ENCODE results near the gene IDH3G.
"Not testable (repeated sequence)": the region's sequence is repeated elsewhere in the genome, so short reads cannot be mapped to it uniquely, and the experiment has no call there.

Gene IDH3G

DNA sequence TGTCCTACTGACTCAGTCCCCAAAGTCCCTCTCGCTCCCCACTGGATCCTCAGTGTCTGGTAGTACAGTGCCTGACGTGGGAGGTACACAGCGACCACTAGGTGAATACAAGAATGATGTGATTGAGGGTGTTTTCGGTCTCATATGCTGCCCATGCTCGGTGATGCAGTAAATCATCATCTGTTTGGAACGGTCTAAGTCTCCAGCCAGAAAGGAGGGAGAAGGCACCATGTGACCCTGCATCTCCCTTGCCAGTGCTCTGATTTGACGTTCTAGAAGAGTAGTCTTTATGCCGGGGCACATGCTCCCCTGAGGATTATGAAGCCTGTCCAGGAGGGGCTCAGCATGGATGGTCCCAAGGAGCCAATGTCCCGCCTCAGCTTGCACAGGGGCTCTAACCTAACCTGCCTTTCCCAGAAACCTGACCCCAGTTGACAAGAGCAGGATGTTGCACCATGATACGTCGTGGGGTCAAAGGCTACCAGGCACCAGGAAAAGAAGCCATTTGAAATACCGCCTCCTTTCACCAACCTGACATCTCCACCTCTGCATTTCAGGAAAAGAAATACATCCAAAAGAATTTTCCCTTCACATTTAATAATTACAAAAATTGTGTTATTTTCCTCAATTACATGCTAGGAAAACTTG is 43.9 kb downstream of the IDH3G start:
- no peak overlapping the region for H3K9ac ChIP-seq (ENCODE audit: low read depth, low read length)
- no peaks in the 10 kb centered on the region for H3K4me1 ChIP-seq (ENCODE audit: control insufficient read depth, insufficient read depth, low read length)
- no peaks in the 10 kb centered on the region for H3K27me3 ChIP-seq (ENCODE audit: control insufficient read depth, insufficient read depth, low read length)
- H3K36me3 ChIP-seq (ENCODE audit: control insufficient read depth, insufficient read depth, low read length), result no peaks in the 10 kb centered on the region
- no peaks in the 10 kb centered on the region for H3K9me3 ChIP-seq (ENCODE audit: control insufficient read depth, insufficient read depth, low read length)
- no peak overlapping the region for H3K4me3 ChIP-seq (ENCODE audit: low read depth, low read length)

DNA sequence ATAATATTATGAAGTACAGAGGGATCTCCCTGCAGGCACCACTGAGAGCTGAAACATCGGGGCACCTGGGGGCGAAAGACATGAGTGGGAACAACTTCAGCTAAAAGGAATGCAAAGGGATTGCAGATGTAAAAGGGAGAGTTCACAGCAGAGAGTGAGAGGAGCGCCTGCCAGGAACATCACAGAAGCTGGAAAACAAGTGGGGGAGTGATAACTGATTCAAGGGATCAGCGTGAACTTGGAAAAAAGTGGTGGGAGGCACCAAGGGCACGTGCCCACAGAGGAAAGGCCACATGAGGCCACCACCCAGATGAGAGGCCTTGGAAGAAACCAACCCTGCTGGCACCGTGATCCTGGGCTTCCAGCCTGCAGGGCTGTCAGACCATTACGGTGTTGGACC is 45.2 kb downstream of the IDH3G start:
- H3K4me1 ChIP-seq (ENCODE audit: control insufficient read depth, insufficient read depth, low read length); H3K4me3 ChIP-seq (ENCODE audit: low read depth, low read length); H3K27me3 ChIP-seq (ENCODE audit: control insufficient read depth, insufficient read depth, low read length); H3K9me3 ChIP-seq (ENCODE audit: control insufficient read depth, insufficient read depth, low read length); H3K36me3 ChIP-seq (ENCODE audit: control insufficient read depth, insufficient read depth, low read length); H3K9ac ChIP-seq (ENCODE audit: low read depth, low read length): not testable (repeated sequence)

GRCh38 chrX:153746991-153747390 is 47.2 kb downstream of the IDH3G start:
- H3K36me3 ChIP-seq (ENCODE audit: control insufficient read depth, insufficient read depth, low read length); H3K9ac ChIP-seq (ENCODE audit: low read depth, low read length); H3K4me3 ChIP-seq (ENCODE audit: low read depth, low read length); H3K9me3 ChIP-seq (ENCODE audit: control insufficient read depth, insufficient read depth, low read length); H3K27me3 ChIP-seq (ENCODE audit: control insufficient read depth, insufficient read depth, low read length); H3K4me1 ChIP-seq (ENCODE audit: control insufficient read depth, insufficient read depth, low read length): not testable (repeated sequence)

GRCh38 chrX:153746359-153746758 is 47.8 kb downstream of the IDH3G start:
- H3K9me3 ChIP-seq (ENCODE audit: control insufficient read depth, insufficient read depth, low read length), result no peaks in the 10 kb centered on the region
- no peaks in the 10 kb centered on the region for H3K4me1 ChIP-seq (ENCODE audit: control insufficient read depth, insufficient read depth, low read length)
- no peak overlapping the region for H3K4me3 ChIP-seq (ENCODE audit: low read depth, low read length)
- no peaks in the 10 kb centered on the region for H3K36me3 ChIP-seq (ENCODE audit: control insufficient read depth, insufficient read depth, low read length)
- no peaks in the 10 kb centered on the region for H3K27me3 ChIP-seq (ENCODE audit: control insufficient read depth, insufficient read depth, low read length)
- H3K9ac ChIP-seq (ENCODE audit: low read depth, low read length), result no peak overlapping the region

DNA sequence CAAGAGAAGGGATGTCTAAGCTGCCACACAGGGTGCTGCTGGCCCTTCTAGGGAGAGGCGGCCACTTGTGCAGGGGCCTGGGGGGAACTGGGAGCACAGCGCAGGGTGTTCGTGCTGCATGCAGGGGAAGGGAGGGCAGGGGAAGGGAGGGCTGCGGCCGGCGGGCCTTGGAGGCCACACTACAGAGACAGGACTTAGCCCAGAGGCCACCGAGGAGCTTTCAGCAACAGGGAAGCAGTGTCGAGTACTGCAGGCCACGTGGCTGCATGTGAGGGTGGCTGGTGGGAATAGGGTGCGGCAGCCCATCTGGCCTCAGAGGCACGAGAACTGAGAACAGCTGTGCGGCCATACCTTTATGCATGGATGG is 49.1 kb downstream of the IDH3G start:
- not testable (repeated sequence) for H3K9ac ChIP-seq (ENCODE audit: low read depth, low read length); H3K36me3 ChIP-seq (ENCODE audit: control insufficient read depth, insufficient read depth, low read length); H3K4me1 ChIP-seq (ENCODE audit: control insufficient read depth, insufficient read depth, low read length); H3K4me3 ChIP-seq (ENCODE audit: low read depth, low read length); H3K9me3 ChIP-seq (ENCODE audit: control insufficient read depth, insufficient read depth, low read length); H3K27me3 ChIP-seq (ENCODE audit: control insufficient read depth, insufficient read depth, low read length)

- peak overlapping the region; percentile 46 for H3K4me3 ChIP-seq (ENCODE audit: low read depth, low read length)
- no peak overlapping the region for H3K9ac ChIP-seq (ENCODE audit: low read depth, low read length)
- H3K36me3 ChIP-seq (ENCODE audit: control insufficient read depth, insufficient read depth, low read length), result peaks cover 3% of the 10 kb centered on the region
- H3K9me3 ChIP-seq (ENCODE audit: control insufficient read depth, insufficient read depth, low read length), result no peaks in the 10 kb centered on the region
- H3K4me1 ChIP-seq (ENCODE audit: control insufficient read depth, insufficient read depth, low read length), result no peaks in the 10 kb centered on the region
- H3K27me3 ChIP-seq (ENCODE audit: control insufficient read depth, insufficient read depth, low read length), result no peaks in the 10 kb centered on the region
These were observed 49.7 kb downstream of the IDH3G start for GRCh38 chrX:153744210-153745066.

DNA sequence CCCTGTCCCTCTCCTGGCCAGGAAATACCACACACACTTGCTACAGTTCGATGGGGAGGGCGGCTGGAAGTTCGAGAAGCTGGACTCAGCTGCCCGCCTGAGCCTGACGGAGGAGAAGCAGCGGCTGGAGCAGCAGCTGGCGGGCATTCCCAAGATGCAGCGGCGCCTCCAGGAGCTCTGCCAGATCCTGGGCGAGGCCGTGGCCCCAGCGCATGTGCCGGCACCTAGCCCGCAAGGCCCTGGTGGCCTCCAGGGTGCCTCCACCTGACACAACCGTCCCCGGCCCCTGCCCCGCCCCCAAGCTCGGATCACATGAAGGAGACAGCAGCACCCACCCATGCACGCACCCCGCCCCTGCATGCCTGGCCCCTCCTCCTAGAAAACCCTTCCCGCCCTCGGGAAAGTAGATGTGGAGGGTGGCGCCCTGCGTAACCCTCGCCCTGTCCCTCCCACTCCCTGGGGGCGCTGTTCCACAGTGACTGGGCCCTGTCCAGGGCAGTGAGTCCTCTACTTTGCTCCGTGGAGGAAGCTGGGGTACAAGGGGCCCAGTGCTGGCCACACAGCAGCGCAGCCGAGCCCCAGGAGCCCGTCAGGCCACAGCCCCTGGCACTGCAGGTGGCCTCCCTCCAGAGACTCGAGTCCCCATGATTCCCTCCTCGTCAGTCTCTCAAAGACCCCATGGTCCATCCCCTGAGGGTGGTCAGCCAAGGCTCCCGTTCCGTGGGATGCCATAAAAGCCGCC is 50.5 kb downstream of the IDH3G start:
- not testable (repeated sequence) for H3K9ac ChIP-seq (ENCODE audit: low read depth, low read length); H3K27me3 ChIP-seq (ENCODE audit: control insufficient read depth, insufficient read depth, low read length); H3K4me1 ChIP-seq (ENCODE audit: control insufficient read depth, insufficient read depth, low read length); H3K36me3 ChIP-seq (ENCODE audit: control insufficient read depth, insufficient read depth, low read length); H3K9me3 ChIP-seq (ENCODE audit: control insufficient read depth, insufficient read depth, low read length)
- H3K4me3 ChIP-seq (ENCODE audit: low read depth, low read length), result peak overlapping the region; percentile 46

- H3K4me3 ChIP-seq (ENCODE audit: low read depth, low read length); H3K9me3 ChIP-seq (ENCODE audit: control insufficient read depth, insufficient read depth, low read length); H3K4me1 ChIP-seq (ENCODE audit: control insufficient read depth, insufficient read depth, low read length); H3K9ac ChIP-seq (ENCODE audit: low read depth, low read length); H3K27me3 ChIP-seq (ENCODE audit: control insufficient read depth, insufficient read depth, low read length); H3K36me3 ChIP-seq (ENCODE audit: control insufficient read depth, insufficient read depth, low read length): not testable (repeated sequence)
These were observed 51.2 kb downstream of the IDH3G start for GRCh38 chrX:153742796-153743467.

DNA sequence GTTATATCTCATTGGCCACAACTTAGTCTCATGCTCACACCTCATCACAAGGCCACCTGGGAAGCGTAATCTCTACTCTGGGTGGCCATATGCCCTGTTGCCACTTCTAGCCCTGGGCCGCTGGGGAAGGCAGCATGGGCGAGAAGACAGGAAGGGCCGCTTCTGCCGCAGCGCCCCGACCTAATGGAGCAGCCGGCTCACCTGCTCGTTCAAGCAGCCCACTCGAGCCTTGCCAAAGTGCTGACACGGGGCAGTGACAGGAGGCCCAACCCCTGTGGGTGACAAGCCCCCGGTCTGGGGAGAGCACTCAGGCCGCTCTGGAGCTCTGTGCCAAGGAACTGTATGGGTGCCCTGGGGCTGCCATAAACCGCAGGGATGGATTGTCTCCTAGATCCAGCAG is 52.1 kb downstream of the IDH3G start:
- H3K9me3 ChIP-seq (ENCODE audit: control insufficient read depth, insufficient read depth, low read length); H3K36me3 ChIP-seq (ENCODE audit: control insufficient read depth, insufficient read depth, low read length); H3K27me3 ChIP-seq (ENCODE audit: control insufficient read depth, insufficient read depth, low read length); H3K4me3 ChIP-seq (ENCODE audit: low read depth, low read length); H3K4me1 ChIP-seq (ENCODE audit: control insufficient read depth, insufficient read depth, low read length); H3K9ac ChIP-seq (ENCODE audit: low read depth, low read length): not testable (repeated sequence)

- no peak overlapping the region for H3K4me3 ChIP-seq (ENCODE audit: low read depth, low read length)
- no peaks in the 10 kb centered on the region for H3K9me3 ChIP-seq (ENCODE audit: control insufficient read depth, insufficient read depth, low read length)
- H3K4me1 ChIP-seq (ENCODE audit: control insufficient read depth, insufficient read depth, low read length), result no peaks in the 10 kb centered on the region
- no peak overlapping the region for H3K9ac ChIP-seq (ENCODE audit: low read depth, low read length)
- no peaks in the 10 kb centered on the region for H3K27me3 ChIP-seq (ENCODE audit: control insufficient read depth, insufficient read depth, low read length)
- H3K36me3 ChIP-seq (ENCODE audit: control insufficient read depth, insufficient read depth, low read length), result peaks cover 3% of the 10 kb centered on the region
These were observed 52.7 kb downstream of the IDH3G start for GRCh38 chrX:153741446-153741845.

DNA sequence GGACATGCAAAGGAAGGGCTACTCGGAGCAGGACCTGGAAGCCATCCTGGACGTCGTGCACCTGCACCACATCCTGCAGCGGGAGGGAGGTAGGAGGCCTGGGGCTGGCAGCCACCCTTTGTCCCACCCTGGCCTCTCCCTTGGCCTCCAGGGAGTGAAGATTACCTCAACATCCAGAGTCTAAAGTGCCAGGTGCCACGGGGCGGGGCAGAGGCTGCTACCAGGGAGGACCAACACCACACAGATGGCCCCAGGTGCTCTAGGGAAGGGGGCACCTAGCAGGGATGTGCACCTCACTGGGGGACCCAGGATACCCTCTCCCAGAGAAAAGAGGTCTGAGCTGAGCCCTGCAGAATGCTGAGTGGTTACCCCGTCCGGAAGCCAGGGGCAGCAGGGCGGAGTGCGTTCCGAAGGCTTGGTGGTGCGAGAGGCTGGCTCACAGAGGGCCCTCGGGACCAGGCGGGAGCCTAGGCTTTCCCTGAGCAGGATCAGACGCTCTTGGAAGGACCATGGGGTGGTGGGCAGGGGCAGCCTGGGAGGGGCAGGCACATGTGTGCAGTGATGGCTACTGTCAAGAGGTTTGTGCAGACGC is 53.4 kb downstream of the IDH3G start:
- no peaks in the 10 kb centered on the region for H3K27me3 ChIP-seq (ENCODE audit: control insufficient read depth, insufficient read depth, low read length)
- H3K4me3 ChIP-seq (ENCODE audit: low read depth, low read length), result no peak overlapping the region
- H3K9ac ChIP-seq (ENCODE audit: low read depth, low read length), result no peak overlapping the region
- no peaks in the 10 kb centered on the region for H3K9me3 ChIP-seq (ENCODE audit: control insufficient read depth, insufficient read depth, low read length)
- peaks cover under 1% of the 10 kb centered on the region for H3K4me1 ChIP-seq (ENCODE audit: control insufficient read depth, insufficient read depth, low read length)
- H3K36me3 ChIP-seq (ENCODE audit: control insufficient read depth, insufficient read depth, low read length), result peaks cover 3% of the 10 kb centered on the region
